Keratinocyte (primary cell): Measurements from ENCODE around the gene TPRX1.

Source experiments
- EZH2 ChIP-seq: IDR thresholded peaks from one replicate; pipeline ENCODE4 v1.6.1; 2012; ENCODE audit warnings: inconsistent platforms, mild to moderate bottlenecking, low read length, moderate library complexity
- TF ChIP-seq, protein P1 (sequence below), 3 experiments: IDR thresholded peaks in 1 of 3; conservative IDR thresholded peaks in 1 of 3; optimal IDR thresholded peaks in 1 of 3; 2 replicates in 2 of 3; 3 replicates in 1 of 3; pipeline versions ENCODE3 to v1.5.1; 2011; ENCODE audit warnings: low read length in 3 of 3, mild to moderate bottlenecking in 3 of 3, moderate library complexity in 2 of 3, control low read depth in 1 of 3, inconsistent platforms in 1 of 3; ENCODE audit not compliant: insufficient read depth in 2 of 3; ENCODE audit errors: extremely low read depth in 1 of 3

DNA sequence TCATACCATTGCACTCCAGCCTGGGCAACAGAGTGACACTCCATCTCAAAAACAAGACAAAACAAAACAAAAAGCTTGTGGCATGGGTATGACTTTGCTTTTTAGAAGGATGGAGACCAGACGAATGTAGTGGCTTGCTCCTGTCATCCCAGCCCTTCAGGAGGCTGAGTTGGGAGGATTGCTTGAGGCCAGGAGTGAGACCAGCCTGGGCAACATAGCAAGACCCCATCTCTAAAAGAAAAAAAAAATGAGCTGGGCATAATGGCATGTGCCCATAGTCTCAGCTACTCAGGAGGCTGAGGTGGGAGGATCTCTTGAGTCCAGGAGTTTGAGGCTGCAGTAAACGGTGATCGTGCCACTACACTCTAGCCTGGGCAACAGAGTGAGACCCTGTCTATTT, 42.2 kb downstream of the TPRX1 start:
- TF ChIP-seq, protein P1, sequence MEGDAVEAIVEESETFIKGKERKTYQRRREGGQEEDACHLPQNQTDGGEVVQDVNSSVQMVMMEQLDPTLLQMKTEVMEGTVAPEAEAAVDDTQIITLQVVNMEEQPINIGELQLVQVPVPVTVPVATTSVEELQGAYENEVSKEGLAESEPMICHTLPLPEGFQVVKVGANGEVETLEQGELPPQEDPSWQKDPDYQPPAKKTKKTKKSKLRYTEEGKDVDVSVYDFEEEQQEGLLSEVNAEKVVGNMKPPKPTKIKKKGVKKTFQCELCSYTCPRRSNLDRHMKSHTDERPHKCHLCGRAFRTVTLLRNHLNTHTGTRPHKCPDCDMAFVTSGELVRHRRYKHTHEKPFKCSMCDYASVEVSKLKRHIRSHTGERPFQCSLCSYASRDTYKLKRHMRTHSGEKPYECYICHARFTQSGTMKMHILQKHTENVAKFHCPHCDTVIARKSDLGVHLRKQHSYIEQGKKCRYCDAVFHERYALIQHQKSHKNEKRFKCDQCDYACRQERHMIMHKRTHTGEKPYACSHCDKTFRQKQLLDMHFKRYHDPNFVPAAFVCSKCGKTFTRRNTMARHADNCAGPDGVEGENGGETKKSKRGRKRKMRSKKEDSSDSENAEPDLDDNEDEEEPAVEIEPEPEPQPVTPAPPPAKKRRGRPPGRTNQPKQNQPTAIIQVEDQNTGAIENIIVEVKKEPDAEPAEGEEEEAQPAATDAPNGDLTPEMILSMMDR (optimal IDR thresholded peaks at IDR 0.05 in 1 of 3, IDR thresholded peaks at IDR 0.05 in 1 of 3, conservative IDR thresholded peaks at IDR 0.05 in 1 of 3; ENCODE audit: extremely low read depth in 1 of 3, insufficient read depth in 2 of 3, low read length in 3 of 3), result no peak
- TF ChIP-seq EZH2, result no peak
